Esophagus squamous epithelium (tissue), 4 donors: ENCODE data around the gene RABEP2.

Source experiments
- CTCF ChIP-seq, 6 experiments: fragments of 450-650 bp in 4 of 6; fragments of 200-600 bp in 2 of 6; sonication (generic) in 2 of 6; IDR thresholded peaks; one replicate each; pipeline ENCODE4 v1.5.1; 2016 to 2019; ENCODE audit warnings: antibody characterized with exemption in 6 of 6, mild to moderate bottlenecking in 4 of 6, moderate library complexity in 4 of 6
- POLR2A ChIP-seq, 4 donors: fragments of 450-650 bp; IDR thresholded peaks; one replicate each; pipeline ENCODE4 v1.6.1; 2017; ENCODE audit warnings: antibody characterized with exemption in 4 of 4, mild to moderate bottlenecking in 4 of 4, moderate library complexity in 3 of 4

DNA sequence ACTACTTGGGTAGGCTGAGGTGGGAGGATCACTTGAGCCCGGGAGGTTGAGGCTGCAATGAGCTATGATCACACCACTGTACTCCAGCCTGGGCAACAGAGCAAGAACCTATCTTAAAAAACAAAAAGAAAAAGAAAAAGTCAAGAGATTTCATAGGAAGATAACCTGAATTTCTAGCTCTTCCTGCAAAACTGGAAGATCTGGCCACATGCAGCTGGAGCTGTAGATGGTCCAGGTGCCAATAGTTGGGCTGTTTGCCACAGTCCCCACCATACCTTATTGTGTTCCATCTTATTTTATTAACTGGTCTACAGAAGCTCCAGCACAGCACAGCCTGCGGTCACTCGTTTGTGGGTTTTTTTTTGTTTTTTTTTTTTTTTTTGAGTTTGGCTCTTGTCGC lies 31.7 kb downstream of the RABEP2 start:
- no peak for TF ChIP-seq CTCF (IDR thresholded peaks at IDR 0.05)
- TF ChIP-seq POLR2A (IDR thresholded peaks at IDR 0.05), result no peak
